NT2/D1 (cell line): ENCODE measurements around the gene UGT2B15.

Source experiments
- SUZ12 ChIP-seq: IDR thresholded peaks from 2 replicates; pipeline ENCODE4 v1.6.1; 2011; ENCODE audit not compliant: insufficient read length, insufficient read depth; ENCODE audit errors: extremely low read depth
- YY1 ChIP-seq: IDR thresholded peaks from 2 replicates; pipeline ENCODE4 v1.6.1; 2011; ENCODE audit not compliant: insufficient read length, insufficient read depth
- ZNF274 ChIP-seq: IDR thresholded peaks from 2 replicates; pipeline ENCODE4 v1.6.1; 2011; ENCODE audit warnings: mild to moderate bottlenecking, low read depth, low read length

- TF ChIP-seq YY1 = no peak
- TF ChIP-seq SUZ12 = no peak
- TF ChIP-seq ZNF274 = no peak
Observed at GRCh38 chr4:68718447-68719074, 48.1 kb upstream of the UGT2B15 start.
